Measurements from ENCODE around the gene LSM4. TPM values are rescaled to one million over a fixed set of nuclear protein-coding genes. Genes with fewer than 3 reads are reported as not detected.
"Not testable (repeated sequence)": the region's sequence is repeated elsewhere in the genome, so short reads cannot be mapped to it uniquely, and the experiment has no call there.

The LSM4 gene
- total RNA-seq, 1 donor from 2014 or later, result 166 TPM

DNA sequence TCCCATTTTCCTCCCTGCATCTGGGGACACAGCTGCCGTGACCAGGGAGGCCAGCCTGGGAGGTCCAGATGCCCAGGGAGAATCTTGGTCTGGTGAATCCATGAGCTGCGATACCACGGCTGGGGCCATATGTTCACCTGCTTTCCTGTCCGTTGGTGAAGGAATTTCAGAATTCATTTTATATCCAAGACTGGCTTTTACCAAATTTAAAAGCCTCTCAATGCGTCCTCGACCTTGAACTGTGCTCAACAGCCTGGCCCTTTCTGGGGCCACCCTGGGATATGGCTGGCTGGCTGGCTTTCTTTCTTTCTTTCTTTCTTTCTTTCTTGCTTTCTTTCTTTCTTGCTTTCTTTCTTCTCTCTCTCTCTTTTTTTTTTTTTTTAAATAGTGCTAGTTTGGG lies 40.9 kb upstream of the LSM4 start:
- H3K9me3 Mint-ChIP-seq (ENCODE audit: unreplicated experiment), result no peaks in the 10 kb centered on the region
- peaks cover 22% of the 10 kb centered on the region for H3K36me3 Mint-ChIP-seq (ENCODE audit: low read depth, unreplicated experiment)
- peaks cover 13% of the 10 kb centered on the region for H3K4me1 Mint-ChIP-seq (ENCODE audit: unreplicated experiment)
- no peak overlapping the region for H3K4me3 Mint-ChIP-seq (ENCODE audit: unreplicated experiment)
- H3K27ac Mint-ChIP-seq (ENCODE audit: unreplicated experiment), result peak overlapping the region; percentile 57
- TF ChIP-seq, protein P1, sequence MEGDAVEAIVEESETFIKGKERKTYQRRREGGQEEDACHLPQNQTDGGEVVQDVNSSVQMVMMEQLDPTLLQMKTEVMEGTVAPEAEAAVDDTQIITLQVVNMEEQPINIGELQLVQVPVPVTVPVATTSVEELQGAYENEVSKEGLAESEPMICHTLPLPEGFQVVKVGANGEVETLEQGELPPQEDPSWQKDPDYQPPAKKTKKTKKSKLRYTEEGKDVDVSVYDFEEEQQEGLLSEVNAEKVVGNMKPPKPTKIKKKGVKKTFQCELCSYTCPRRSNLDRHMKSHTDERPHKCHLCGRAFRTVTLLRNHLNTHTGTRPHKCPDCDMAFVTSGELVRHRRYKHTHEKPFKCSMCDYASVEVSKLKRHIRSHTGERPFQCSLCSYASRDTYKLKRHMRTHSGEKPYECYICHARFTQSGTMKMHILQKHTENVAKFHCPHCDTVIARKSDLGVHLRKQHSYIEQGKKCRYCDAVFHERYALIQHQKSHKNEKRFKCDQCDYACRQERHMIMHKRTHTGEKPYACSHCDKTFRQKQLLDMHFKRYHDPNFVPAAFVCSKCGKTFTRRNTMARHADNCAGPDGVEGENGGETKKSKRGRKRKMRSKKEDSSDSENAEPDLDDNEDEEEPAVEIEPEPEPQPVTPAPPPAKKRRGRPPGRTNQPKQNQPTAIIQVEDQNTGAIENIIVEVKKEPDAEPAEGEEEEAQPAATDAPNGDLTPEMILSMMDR (IDR thresholded peaks at IDR 0.05; ENCODE audit: unreplicated experiment), result no peak
- no peak for DNase-seq (ENCODE audit: low spot score)
- no peaks in the 10 kb centered on the region for H3K27me3 Mint-ChIP-seq (ENCODE audit: unreplicated experiment)

DNA sequence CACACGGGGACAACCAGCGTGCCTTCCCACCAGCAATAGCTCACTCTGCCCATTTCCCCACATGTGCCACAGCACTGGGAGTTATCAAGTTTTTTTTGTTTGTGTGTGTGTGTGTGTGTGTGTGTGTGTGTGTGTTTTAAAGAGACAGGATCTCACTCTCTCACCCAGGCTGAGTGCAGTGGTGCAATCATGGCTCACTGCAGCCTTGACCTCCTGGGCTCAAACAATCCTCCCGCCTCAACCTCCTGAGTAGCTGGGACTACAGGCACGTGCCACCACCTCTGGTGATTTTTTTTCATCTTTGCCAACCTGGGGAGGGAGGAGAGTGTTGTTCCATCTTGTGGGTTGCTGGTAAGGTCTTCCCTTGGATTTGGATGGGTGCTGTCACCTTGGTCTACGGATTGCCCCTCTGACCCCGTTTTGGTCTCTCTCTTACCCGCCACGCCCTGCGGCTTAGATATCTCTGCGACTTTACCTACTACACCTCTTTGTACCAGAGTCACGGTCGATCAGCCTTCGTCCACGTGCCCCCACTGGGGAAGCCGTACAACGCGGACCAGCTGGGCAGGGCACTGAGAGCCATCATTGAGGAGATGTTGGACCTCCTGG lies 40.2 kb upstream of the LSM4 start:
- no peak overlapping the region for H3K4me3 Mint-ChIP-seq (ENCODE audit: unreplicated experiment)
- TF ChIP-seq, protein P1 (IDR thresholded peaks at IDR 0.05; ENCODE audit: unreplicated experiment), result no peak
- H3K4me1 Mint-ChIP-seq (ENCODE audit: unreplicated experiment), result peaks cover 13% of the 10 kb centered on the region
- no peaks in the 10 kb centered on the region for H3K27me3 Mint-ChIP-seq (ENCODE audit: unreplicated experiment)
- H3K36me3 Mint-ChIP-seq (ENCODE audit: low read depth, unreplicated experiment), result peaks cover 30% of the 10 kb centered on the region
- no peak overlapping the region for H3K27ac Mint-ChIP-seq (ENCODE audit: unreplicated experiment)
- DNase-seq (ENCODE audit: low spot score), result no peak
- no peaks in the 10 kb centered on the region for H3K9me3 Mint-ChIP-seq (ENCODE audit: unreplicated experiment)

DNA sequence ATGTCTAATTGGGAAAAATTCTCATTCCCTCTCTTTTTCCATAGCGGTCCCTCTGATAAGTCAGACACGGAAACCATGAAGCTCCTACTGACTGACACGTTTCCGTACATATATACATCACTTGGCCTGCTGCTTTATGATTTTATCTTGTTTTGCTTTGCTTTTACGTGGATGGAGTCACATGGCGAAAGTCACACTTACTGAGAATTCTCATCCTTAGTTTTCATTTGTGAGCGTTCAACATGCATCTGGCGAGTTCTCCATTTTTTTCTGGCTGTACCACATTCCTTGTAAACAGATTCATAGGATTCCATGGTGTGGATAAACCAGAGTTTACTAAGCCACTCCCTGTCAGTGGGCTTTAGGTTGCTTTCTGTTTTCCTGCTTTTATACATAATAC lies 38.8 kb upstream of the LSM4 start:
- Mint-ChIP-seq H3K4me3 (ENCODE audit: unreplicated experiment) (no peak overlapping the region), H3K27ac (ENCODE audit: unreplicated experiment) (no peak overlapping the region), H3K4me1 (ENCODE audit: unreplicated experiment) (peaks cover 13% of the 10 kb centered on the region), H3K36me3 (ENCODE audit: low read depth, unreplicated experiment) (peaks cover 43% of the 10 kb centered on the region), H3K9me3 (ENCODE audit: unreplicated experiment) (no peaks in the 10 kb centered on the region), H3K27me3 (ENCODE audit: unreplicated experiment) (no peaks in the 10 kb centered on the region)
- no peak for DNase-seq (ENCODE audit: low spot score)
- TF ChIP-seq, protein P1 (IDR thresholded peaks at IDR 0.05; ENCODE audit: unreplicated experiment), result no peak

DNA sequence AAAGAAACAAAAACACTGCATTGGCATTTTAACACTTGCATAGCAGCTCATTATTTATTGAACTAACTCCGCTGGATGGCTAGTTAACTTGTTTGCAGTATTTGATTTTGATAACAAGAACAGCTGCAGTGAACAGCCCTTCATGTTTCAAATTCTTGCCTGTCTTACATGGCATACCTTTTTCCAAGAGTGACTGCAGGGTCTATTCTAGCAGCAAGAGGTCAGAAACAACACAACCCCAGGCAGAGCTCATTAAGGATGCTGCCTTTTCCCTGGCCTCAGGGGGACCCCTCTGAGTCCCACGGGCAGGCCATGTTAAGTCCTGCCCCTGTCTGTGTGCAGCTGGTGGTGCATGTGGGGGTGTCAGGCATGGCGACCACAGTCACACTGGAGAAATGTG lies 34.2 kb upstream of the LSM4 start:
- H3K27me3 Mint-ChIP-seq (ENCODE audit: unreplicated experiment), result peaks cover 6% of the 10 kb centered on the region
- H3K4me1 Mint-ChIP-seq (ENCODE audit: unreplicated experiment), result no peaks in the 10 kb centered on the region
- no peaks in the 10 kb centered on the region for H3K9me3 Mint-ChIP-seq (ENCODE audit: unreplicated experiment)
- H3K27ac Mint-ChIP-seq (ENCODE audit: unreplicated experiment), result no peak overlapping the region
- TF ChIP-seq, protein P1 (IDR thresholded peaks at IDR 0.05; ENCODE audit: unreplicated experiment), result no peak
- peaks cover 44% of the 10 kb centered on the region for H3K36me3 Mint-ChIP-seq (ENCODE audit: low read depth, unreplicated experiment)
- DNase-seq (ENCODE audit: low spot score), result no peak
- no peak overlapping the region for H3K4me3 Mint-ChIP-seq (ENCODE audit: unreplicated experiment)

DNA sequence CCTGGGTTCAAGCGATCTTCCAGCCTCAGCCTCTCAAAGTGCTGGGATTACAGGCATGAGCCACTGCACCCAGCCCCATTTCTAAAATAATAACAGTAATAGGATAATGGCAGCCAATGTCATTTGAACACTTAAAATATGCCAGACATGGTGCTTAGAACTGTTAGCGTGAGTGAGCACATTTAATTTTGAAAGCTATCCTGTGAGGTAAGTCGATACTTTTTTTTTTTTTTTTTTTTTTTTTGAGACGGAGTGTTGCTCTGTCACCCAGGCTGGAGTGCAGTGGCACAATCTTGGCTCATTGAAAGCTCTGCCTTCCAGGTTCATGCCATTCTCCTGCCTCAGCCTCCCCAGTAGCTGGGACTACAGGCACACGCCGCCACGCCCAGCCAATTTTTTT lies 31.9 kb upstream of the LSM4 start:
- not testable (repeated sequence) for H3K4me3 Mint-ChIP-seq (ENCODE audit: unreplicated experiment); H3K27ac Mint-ChIP-seq (ENCODE audit: unreplicated experiment); H3K27me3 Mint-ChIP-seq (ENCODE audit: unreplicated experiment); H3K4me1 Mint-ChIP-seq (ENCODE audit: unreplicated experiment); H3K9me3 Mint-ChIP-seq (ENCODE audit: unreplicated experiment); DNase-seq (ENCODE audit: low spot score)
- H3K36me3 Mint-ChIP-seq (ENCODE audit: low read depth, unreplicated experiment), result peaks cover 40% of the 10 kb centered on the region
